ENCODE results near the gene IGSF21. TPM values are rescaled to one million over a fixed set of nuclear protein-coding genes. Genes with fewer than 3 reads are reported as not detected.

The IGSF21 gene
- total and polyA plus RNA-seq, 11 donors = 0.54 to 2.2 (median 0.94) TPM; not detected in 1

- DNase-seq (no peak), ATAC-seq (no peak)
- no peak for TF ChIP-seq CTCF (IDR thresholded peaks at IDR 0.05)
- no peak for TF ChIP-seq POLR2A (IDR thresholded peaks at IDR 0.05)
- intact Hi-C loops (cut with DNase I) = no loop called here
- H3K4me3 ChIP-seq = no peak overlapping the region
- H3K27ac ChIP-seq = no peak overlapping the region
- H3K9me3 ChIP-seq = no peaks in the 10 kb centered on the region
- no peaks in the 10 kb centered on the region for H3K4me1 ChIP-seq
- H3K27me3 ChIP-seq = peaks cover 0 to 60% (median 15%) of the 10 kb centered on the region in 9 donors
- WGBS, 4 donors = 52 to 67% (median 58%) methylated on average over 9 of the region's 9 CpGs
- no peaks in the 10 kb centered on the region for H3K36me3 ChIP-seq
Measured at GRCh38 chr1:18357622-18358230, 250.1 kb downstream of the IGSF21 start.

DNA sequence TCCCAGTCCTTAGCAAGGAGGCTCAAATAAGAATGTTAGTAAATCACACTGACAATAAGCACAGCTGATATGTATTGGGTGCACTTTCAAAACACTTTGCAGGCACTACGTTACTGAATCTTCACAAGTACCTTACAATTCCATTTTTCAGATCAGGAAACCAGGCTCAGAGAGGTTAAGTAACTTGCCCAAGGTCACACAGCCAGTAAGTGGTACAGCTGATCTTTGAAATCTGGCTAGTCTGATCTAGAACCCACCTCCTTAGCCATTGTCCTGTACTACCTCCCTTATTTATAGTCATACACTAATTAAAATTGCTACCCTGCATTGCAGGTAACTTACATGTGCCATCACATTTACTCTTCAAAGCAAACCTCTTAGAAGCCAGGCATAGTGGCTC is 251.0 kb downstream of the IGSF21 start:
- Histone ChIP-seq H3K9me3 (no peaks in the 10 kb centered on the region), H3K27ac (no peak overlapping the region), H3K27me3 (peaks cover 0 to 60% (median 10%) of the 10 kb centered on the region in 9 donors), H3K4me3 (no peak overlapping the region), H3K4me1 (no peaks in the 10 kb centered on the region), H3K36me3 (no peaks in the 10 kb centered on the region)
- ATAC-seq (no peak), DNase-seq (no peak)
- WGBS, 4 donors = 28 to 62% (median 40%) methylated on average over 1 of the region's 1 CpG
- intact Hi-C loops (cut with DNase I) = no loop called here
- TF ChIP-seq CTCF (IDR thresholded peaks at IDR 0.05) (no peak), POLR2A (IDR thresholded peaks at IDR 0.05) (no peak)

DNA sequence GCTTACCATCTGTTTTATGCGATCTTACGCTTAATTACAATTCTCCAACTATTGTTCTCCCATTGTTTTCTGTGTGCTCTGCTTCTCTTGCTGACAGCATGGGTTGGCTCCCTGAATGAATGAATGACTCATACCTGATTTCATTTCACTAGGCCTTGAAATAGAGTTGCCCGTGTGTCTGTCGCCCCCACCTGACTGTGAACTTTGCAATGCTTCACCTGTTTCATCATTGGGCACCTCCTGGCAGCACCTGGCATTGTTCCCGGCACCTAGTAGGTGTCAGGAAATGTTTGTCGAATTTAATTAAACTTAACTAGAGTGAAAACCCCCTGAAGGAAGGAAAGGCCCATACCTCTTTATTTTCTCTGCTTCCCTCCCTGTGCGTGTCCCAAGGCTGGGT is 252.7 kb downstream of the IGSF21 start:
- Histone ChIP-seq H3K4me3 (no peak overlapping the region), H3K9me3 (no peaks in the 10 kb centered on the region), H3K36me3 (no peaks in the 10 kb centered on the region), H3K27ac (no peak overlapping the region), H3K4me1 (no peaks in the 10 kb centered on the region), H3K27me3 (peaks cover 0 to 67% (median 5%) of the 10 kb centered on the region in 9 donors)
- DNase-seq (no peak), ATAC-seq (no peak)
- intact Hi-C loops (cut with DNase I) = loop anchor here in 1 of 10 donors (10.0 kb wide), 1 partner anchor 85 kb away; no protein-coding TSS in a partner anchor
- TF ChIP-seq POLR2A (IDR thresholded peaks at IDR 0.05) (no peak), CTCF (IDR thresholded peaks at IDR 0.05) (no peak)
- WGBS, 4 donors = 77 to 83% (median 80%) methylated on average over 7 of the region's 7 CpGs

DNA sequence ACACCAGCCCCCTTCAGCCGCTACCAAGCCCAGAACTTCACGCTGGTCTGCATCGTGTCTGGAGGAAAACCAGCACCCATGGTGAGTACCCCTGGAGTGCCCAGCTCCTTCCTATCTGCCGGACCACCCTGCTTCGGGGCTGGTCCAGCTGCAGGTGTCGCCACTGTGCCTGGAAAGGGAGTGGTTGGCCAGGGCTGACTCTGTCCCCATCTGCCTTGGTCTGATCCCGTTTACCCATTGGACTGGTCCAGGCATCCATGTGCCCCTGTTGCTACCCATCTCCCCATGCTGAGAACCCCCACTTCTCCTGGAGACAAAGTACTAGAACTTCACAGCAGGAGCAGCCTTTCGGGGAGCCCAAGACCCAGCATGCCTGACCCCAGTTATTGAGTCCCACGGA is 254.6 kb downstream of the IGSF21 start:
- TF ChIP-seq POLR2A (IDR thresholded peaks at IDR 0.05) = no peak
- no peak for TF ChIP-seq CTCF (IDR thresholded peaks at IDR 0.05)
- Histone ChIP-seq H3K9me3 (no peaks in the 10 kb centered on the region), H3K27me3 (peaks cover 0 to 66% (median 2%) of the 10 kb centered on the region in 9 donors), H3K4me3 (no peak overlapping the region), H3K27ac (no peak overlapping the region), H3K36me3 (no peaks in the 10 kb centered on the region), H3K4me1 (no peaks in the 10 kb centered on the region)
- ATAC-seq (no peak), DNase-seq (no peak)
- 61 to 72% (median 63%) methylated on average over 9 of the region's 9 CpGs for WGBS, 4 donors
- intact Hi-C loops (cut with DNase I) = loop anchor here in 1 of 10 donors (10.0 kb wide), 1 partner anchor 83 kb away; no protein-coding TSS in a partner anchor
